Liver (tissue), 9 donors: ENCODE data around the gene CFAP57. TPM values are rescaled to one million over a fixed set of nuclear protein-coding genes. Genes with fewer than 3 reads are reported as not detected.

Experiments
- DNase-seq: peaks from one replicate; pipeline ENCODE4 v3.0.0-alpha.2; 2017; ENCODE audit warnings: low spot score
- H3K27ac ChIP-seq, 2 donors: one replicate each; pipeline ENCODE4 v1.7.0; 2013; ENCODE audit warnings: inconsistent platforms in 2 of 2, low read length in 2 of 2, control low read depth in 1 of 2, low read depth in 1 of 2, mild to moderate bottlenecking in 1 of 2
- H3K27me3 ChIP-seq, 4 donors: one replicate each; pipeline versions ENCODE4 v1.6.1 to v1.7.0; 2013; ENCODE audit warnings: low read length in 3 of 4, inconsistent platforms in 1 of 4, mild to moderate bottlenecking in 1 of 4, moderate library complexity in 1 of 4; ENCODE audit not compliant: control insufficient read depth in 4 of 4, insufficient read depth in 4 of 4
- H3K36me3 ChIP-seq, 4 donors: one replicate each; pipeline versions ENCODE4 v1.6.1 to v1.7.0; 2013; ENCODE audit warnings: low read length in 3 of 4, mild to moderate bottlenecking in 3 of 4, low read depth in 1 of 4, moderate library complexity in 1 of 4; ENCODE audit not compliant: control insufficient read depth in 4 of 4, insufficient read depth in 3 of 4
- H3K4me1 ChIP-seq, 4 donors: one replicate each; pipeline versions ENCODE4 v1.6.1 to v1.7.0; 2013; ENCODE audit warnings: low read length in 3 of 4, mild to moderate bottlenecking in 3 of 4, moderate library complexity in 1 of 4; ENCODE audit not compliant: control insufficient read depth in 4 of 4, insufficient read depth in 4 of 4
- H3K4me3 ChIP-seq, 3 donors: one replicate each; pipeline versions ENCODE4 v1.6.1 to v1.7.0; 2013; ENCODE audit warnings: low read length in 3 of 3, control low read depth in 1 of 3, low read depth in 1 of 3, mild to moderate bottlenecking in 1 of 3
- H3K9ac ChIP-seq, 2 donors: one replicate each; pipeline ENCODE4 v1.7.0; 2013; ENCODE audit warnings: low read length in 2 of 2, mild to moderate bottlenecking in 2 of 2, moderate library complexity in 2 of 2, control low read depth in 1 of 2, low read depth in 1 of 2
- H3K9me3 ChIP-seq, 4 donors: one replicate each; pipeline versions ENCODE4 v1.6.1 to v1.7.0; 2013; ENCODE audit warnings: low read length in 3 of 4; ENCODE audit not compliant: control insufficient read depth in 4 of 4
- EGR1 ChIP-seq, 2 donors: IDR thresholded peaks; 2 replicates each; pipeline ENCODE4 v1.6.1; 2016 to 2018; ENCODE audit warnings: antibody characterized with exemption in 2 of 2, low read depth in 2 of 2
- FOXA1 ChIP-seq: IDR thresholded peaks from 2 replicates; pipeline ENCODE4 v1.6.1; 2016; ENCODE audit warnings: antibody characterized with exemption
- FOXA2 ChIP-seq: IDR thresholded peaks from 2 replicates; pipeline ENCODE4 v1.6.1; 2016; ENCODE audit warnings: antibody characterized with exemption
- GABPA ChIP-seq, 2 donors: IDR thresholded peaks in 1 of 2; conservative IDR thresholded peaks in 1 of 2; 2 replicates each; pipeline ENCODE4 v1.6.1; 2016; ENCODE audit warnings: antibody characterized with exemption in 2 of 2, mild to moderate bottlenecking in 1 of 2, moderate library complexity in 1 of 2
- HNF4A ChIP-seq, 2 donors: conservative IDR thresholded peaks; 2 replicates each; pipeline ENCODE4 v1.6.1; 2016; ENCODE audit warnings: antibody characterized with exemption in 2 of 2, mild to moderate bottlenecking in 2 of 2
- HNF4G ChIP-seq: IDR thresholded peaks from 2 replicates; pipeline ENCODE4 v1.6.1; 2016; ENCODE audit warnings: antibody characterized with exemption
- JUND ChIP-seq, 2 donors: IDR thresholded peaks; 2 replicates each; pipeline ENCODE4 v1.6.1; 2016; ENCODE audit warnings: antibody characterized with exemption in 2 of 2
- NR2F2 ChIP-seq: IDR thresholded peaks from 2 replicates; pipeline ENCODE4 v1.6.1; 2016; ENCODE audit warnings: antibody characterized with exemption
- RAD21 ChIP-seq, 2 donors: IDR thresholded peaks; 2 replicates each; pipeline ENCODE4 v1.6.1; 2016; ENCODE audit warnings: antibody characterized with exemption in 2 of 2, mild to moderate bottlenecking in 2 of 2
- RXRA ChIP-seq, 2 donors: IDR thresholded peaks; 2 replicates each; pipeline ENCODE4 v1.6.1; 2017 to 2018; ENCODE audit warnings: antibody characterized with exemption in 2 of 2, mild to moderate bottlenecking in 1 of 2
- SP1 ChIP-seq: IDR thresholded peaks from 2 replicates; pipeline ENCODE4 v1.6.1; 2018; ENCODE audit warnings: antibody characterized with exemption, mild to moderate bottlenecking
- TAF1 ChIP-seq: conservative IDR thresholded peaks from 2 replicates; pipeline ENCODE4 v1.6.1; 2016; ENCODE audit warnings: antibody characterized with exemption, mild to moderate bottlenecking
- YY1 ChIP-seq: IDR thresholded peaks from 2 replicates; pipeline ENCODE4 v1.6.1; 2016; ENCODE audit warnings: antibody characterized with exemption, mild to moderate bottlenecking
- WGBS: extraction: QIAGEN DNeasy Blood & Tissue Kit; methylation state at CpG from one replicate; pipeline ENCODE4 v1.1.7; 2013; 5-methylcytosine and 5-hydroxymethylcytosine counted together
- polyA plus RNA-seq, 2 donors: library from polyadenylated mRNA; stranded (reverse) in 1 of 2; unstranded in 1 of 2; fragments of 200-250 nt in 1 of 2; fragments of >200 nt in 1 of 2; fragmentation: Nextera tagmentation in 1 of 2; extraction: Ambion mirVana in 1 of 2; gene quantifications; one replicate each; pipeline versions ENCODE4 v1.2.1 to v1.2.3, GENCODE V29; 2013 to 2015
- total RNA-seq, 2 donors: library from RNA; depleted of rRNA; stranded (reverse); fragments of >200 nt; gene quantifications; one replicate each; pipeline ENCODE4 v1.2.3, GENCODE V29; 2014
- TF ChIP-seq, protein P1 (sequence below): IDR thresholded peaks from 2 replicates; pipeline ENCODE4 v1.6.1; 2016; ENCODE audit warnings: antibody characterized with exemption, mild to moderate bottlenecking
- TF ChIP-seq, protein P2 (sequence below): IDR thresholded peaks from 2 replicates; pipeline ENCODE4 v1.6.1; 2016; ENCODE audit warnings: antibody characterized with exemption
- TF ChIP-seq, protein P3 (sequence below): IDR thresholded peaks from 2 replicates; pipeline ENCODE4 v1.6.1; 2016; ENCODE audit warnings: antibody characterized with exemption
- TF ChIP-seq, protein P4 (sequence below): fragments of 150-350 bp; IDR thresholded peaks from 2 replicates; pipeline ENCODE4 v1.5.1; 2017; ENCODE audit warnings: improper control_type of control experiment, low read depth, low read length; ENCODE audit not compliant: missing input control
- TF ChIP-seq, protein P5 (sequence below): IDR thresholded peaks from 2 replicates; pipeline ENCODE4 v1.6.1; 2016; ENCODE audit warnings: antibody characterized with exemption
- donor health status: healthy.
- donor health status: healthy.
- donor health status: healthy.
- donor health status: healthy.
- donor health status: healthy.

Gene CFAP57
- total and polyA plus RNA-seq, 4 donors, result under 0.01 to 14.5 (median 0.10) TPM

DNA sequence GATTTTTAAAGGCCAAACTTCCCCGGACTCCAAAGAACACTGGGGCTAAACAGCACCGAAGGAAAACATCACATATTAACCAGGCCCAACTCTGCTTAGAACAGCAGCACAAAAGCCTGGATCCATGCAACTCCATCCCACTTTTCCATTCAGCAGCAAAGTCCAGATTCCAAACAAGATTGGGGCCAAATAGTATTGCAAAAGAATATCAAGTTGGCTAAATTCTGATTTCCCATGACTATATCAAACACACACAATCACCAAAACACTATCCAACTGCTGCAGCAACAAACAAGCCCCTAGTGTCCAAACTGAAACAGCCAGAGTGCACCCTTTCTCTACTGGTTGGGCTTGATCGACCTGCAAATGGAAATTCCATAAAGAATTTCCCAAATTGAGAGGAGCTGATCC is 78.2 kb downstream of the CFAP57 start:
- no peaks in the 10 kb centered on the region for H3K36me3 ChIP-seq
- peak overlapping the region; percentile 30 to 99 for H3K9ac ChIP-seq
- H3K27ac ChIP-seq, result peak overlapping the region; percentile 79 to 83
- no peak for DNase-seq
- H3K27me3 ChIP-seq, result no peaks in the 10 kb centered on the region
- H3K4me1 ChIP-seq, result peaks cover 1 to 16% (median 14%) of the 10 kb centered on the region in 4 donors
- H3K4me3 ChIP-seq, result peak overlapping the region in 2 of 3 donors; percentile 47 to 70
- TF ChIP-seq TAF1 (peak; percentile 99), RAD21 (IDR thresholded peaks at IDR 0.05) (peak; percentile 78 to 83), RXRA (IDR thresholded peaks at IDR 0.05) (peak; percentile 86 to 93), HNF4G (peak; percentile 97), EGR1 (IDR thresholded peaks at IDR 0.05; ENCODE audit: low read depth in 2 of 2) (peak; percentile 52 to 92), NR2F2 (peak; percentile 34), FOXA2 (peak; percentile 53), FOXA1 (peak; percentile 61), SP1 (peak; percentile 94), GABPA (IDR thresholded peaks at IDR 0.05 in 1 of 2, conservative IDR thresholded peaks at IDR 0.05 in 1 of 2) (peak in 1 of 2 donors; percentile 54), YY1 (peak; percentile 91), JUND (IDR thresholded peaks at IDR 0.05) (peak; percentile 53 to 84), HNF4A (conservative IDR thresholded peaks at IDR 0.05) (peak; percentile 97 to 98)
- TF ChIP-seq, protein P1, sequence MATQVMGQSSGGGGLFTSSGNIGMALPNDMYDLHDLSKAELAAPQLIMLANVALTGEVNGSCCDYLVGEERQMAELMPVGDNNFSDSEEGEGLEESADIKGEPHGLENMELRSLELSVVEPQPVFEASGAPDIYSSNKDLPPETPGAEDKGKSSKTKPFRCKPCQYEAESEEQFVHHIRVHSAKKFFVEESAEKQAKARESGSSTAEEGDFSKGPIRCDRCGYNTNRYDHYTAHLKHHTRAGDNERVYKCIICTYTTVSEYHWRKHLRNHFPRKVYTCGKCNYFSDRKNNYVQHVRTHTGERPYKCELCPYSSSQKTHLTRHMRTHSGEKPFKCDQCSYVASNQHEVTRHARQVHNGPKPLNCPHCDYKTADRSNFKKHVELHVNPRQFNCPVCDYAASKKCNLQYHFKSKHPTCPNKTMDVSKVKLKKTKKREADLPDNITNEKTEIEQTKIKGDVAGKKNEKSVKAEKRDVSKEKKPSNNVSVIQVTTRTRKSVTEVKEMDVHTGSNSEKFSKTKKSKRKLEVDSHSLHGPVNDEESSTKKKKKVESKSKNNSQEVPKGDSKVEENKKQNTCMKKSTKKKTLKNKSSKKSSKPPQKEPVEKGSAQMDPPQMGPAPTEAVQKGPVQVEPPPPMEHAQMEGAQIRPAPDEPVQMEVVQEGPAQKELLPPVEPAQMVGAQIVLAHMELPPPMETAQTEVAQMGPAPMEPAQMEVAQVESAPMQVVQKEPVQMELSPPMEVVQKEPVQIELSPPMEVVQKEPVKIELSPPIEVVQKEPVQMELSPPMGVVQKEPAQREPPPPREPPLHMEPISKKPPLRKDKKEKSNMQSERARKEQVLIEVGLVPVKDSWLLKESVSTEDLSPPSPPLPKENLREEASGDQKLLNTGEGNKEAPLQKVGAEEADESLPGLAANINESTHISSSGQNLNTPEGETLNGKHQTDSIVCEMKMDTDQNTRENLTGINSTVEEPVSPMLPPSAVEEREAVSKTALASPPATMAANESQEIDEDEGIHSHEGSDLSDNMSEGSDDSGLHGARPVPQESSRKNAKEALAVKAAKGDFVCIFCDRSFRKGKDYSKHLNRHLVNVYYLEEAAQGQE, result peak; percentile 89
- TF ChIP-seq, protein P2, sequence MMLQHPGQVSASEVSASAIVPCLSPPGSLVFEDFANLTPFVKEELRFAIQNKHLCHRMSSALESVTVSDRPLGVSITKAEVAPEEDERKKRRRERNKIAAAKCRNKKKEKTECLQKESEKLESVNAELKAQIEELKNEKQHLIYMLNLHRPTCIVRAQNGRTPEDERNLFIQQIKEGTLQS, result no peak
- TF ChIP-seq, protein P3, sequence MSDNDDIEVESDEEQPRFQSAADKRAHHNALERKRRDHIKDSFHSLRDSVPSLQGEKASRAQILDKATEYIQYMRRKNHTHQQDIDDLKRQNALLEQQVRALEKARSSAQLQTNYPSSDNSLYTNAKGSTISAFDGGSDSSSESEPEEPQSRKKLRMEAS, result peak; percentile 80
- TF ChIP-seq, protein P4, sequence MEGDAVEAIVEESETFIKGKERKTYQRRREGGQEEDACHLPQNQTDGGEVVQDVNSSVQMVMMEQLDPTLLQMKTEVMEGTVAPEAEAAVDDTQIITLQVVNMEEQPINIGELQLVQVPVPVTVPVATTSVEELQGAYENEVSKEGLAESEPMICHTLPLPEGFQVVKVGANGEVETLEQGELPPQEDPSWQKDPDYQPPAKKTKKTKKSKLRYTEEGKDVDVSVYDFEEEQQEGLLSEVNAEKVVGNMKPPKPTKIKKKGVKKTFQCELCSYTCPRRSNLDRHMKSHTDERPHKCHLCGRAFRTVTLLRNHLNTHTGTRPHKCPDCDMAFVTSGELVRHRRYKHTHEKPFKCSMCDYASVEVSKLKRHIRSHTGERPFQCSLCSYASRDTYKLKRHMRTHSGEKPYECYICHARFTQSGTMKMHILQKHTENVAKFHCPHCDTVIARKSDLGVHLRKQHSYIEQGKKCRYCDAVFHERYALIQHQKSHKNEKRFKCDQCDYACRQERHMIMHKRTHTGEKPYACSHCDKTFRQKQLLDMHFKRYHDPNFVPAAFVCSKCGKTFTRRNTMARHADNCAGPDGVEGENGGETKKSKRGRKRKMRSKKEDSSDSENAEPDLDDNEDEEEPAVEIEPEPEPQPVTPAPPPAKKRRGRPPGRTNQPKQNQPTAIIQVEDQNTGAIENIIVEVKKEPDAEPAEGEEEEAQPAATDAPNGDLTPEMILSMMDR, result peak; percentile 63
- TF ChIP-seq, protein P5, sequence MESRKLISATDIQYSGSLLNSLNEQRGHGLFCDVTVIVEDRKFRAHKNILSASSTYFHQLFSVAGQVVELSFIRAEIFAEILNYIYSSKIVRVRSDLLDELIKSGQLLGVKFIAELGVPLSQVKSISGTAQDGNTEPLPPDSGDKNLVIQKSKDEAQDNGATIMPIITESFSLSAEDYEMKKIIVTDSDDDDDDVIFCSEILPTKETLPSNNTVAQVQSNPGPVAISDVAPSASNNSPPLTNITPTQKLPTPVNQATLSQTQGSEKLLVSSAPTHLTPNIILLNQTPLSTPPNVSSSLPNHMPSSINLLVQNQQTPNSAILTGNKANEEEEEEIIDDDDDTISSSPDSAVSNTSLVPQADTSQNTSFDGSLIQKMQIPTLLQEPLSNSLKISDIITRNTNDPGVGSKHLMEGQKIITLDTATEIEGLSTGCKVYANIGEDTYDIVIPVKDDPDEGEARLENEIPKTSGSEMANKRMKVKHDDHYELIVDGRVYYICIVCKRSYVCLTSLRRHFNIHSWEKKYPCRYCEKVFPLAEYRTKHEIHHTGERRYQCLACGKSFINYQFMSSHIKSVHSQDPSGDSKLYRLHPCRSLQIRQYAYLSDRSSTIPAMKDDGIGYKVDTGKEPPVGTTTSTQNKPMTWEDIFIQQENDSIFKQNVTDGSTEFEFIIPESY, result peak; percentile 93
- H3K9me3 ChIP-seq, result no peaks in the 10 kb centered on the region
- WGBS, result 37% methylated on average over 3 of the region's 3 CpGs
